H9 (cell line): ENCODE data around the gene OGFOD3. TPM values are rescaled to one million over a fixed set of nuclear protein-coding genes. Genes with fewer than 3 reads are reported as not detected.

Experiments used
- DNase-seq: peaks from one replicate; pipeline ENCODE4 v3.0.0-alpha.2; 2017
- H2AFZ ChIP-seq: one replicate; pipeline ENCODE4 v1.6.1; 2013; ENCODE audit warnings: mild to moderate bottlenecking, low read length, control low read depth, moderate library complexity
- H2AK5ac ChIP-seq: 2 replicates; pipeline ENCODE4 v1.6.1; 2013; ENCODE audit warnings: low read length, control low read depth, mixed read lengths; ENCODE audit not compliant: insufficient read length
- H2BK120ac ChIP-seq: one replicate; pipeline ENCODE4 v1.6.1; 2013; ENCODE audit warnings: low read depth, mild to moderate bottlenecking, low read length, control low read depth, inconsistent platforms; ENCODE audit not compliant: poor library complexity, severe bottlenecking
- H2BK12ac ChIP-seq: 2 replicates; pipeline ENCODE4 v1.6.1; 2013; ENCODE audit warnings: low read length, control low read depth, mixed read lengths, low read depth; ENCODE audit not compliant: insufficient read length
- H2BK15ac ChIP-seq: 2 replicates; pipeline ENCODE4 v1.6.1; 2013; ENCODE audit warnings: low read depth, low read length, control low read depth
- H2BK20ac ChIP-seq: one replicate; pipeline ENCODE4 v1.6.1; 2013; ENCODE audit warnings: low read depth, mild to moderate bottlenecking, low read length, control low read depth, inconsistent platforms; ENCODE audit not compliant: poor library complexity, severe bottlenecking
- H2BK5ac ChIP-seq: 2 replicates; pipeline ENCODE4 v1.6.1; 2013; ENCODE audit warnings: low read length, control low read depth, mixed read lengths; ENCODE audit not compliant: insufficient read length
- H3K14ac ChIP-seq: 2 replicates; pipeline ENCODE4 v1.6.1; 2013; ENCODE audit warnings: low read length, control low read depth; ENCODE audit not compliant: insufficient read depth
- H3K18ac ChIP-seq: 2 replicates; pipeline ENCODE4 v1.6.1; 2013; ENCODE audit warnings: low read depth, mild to moderate bottlenecking, mixed read lengths, low read length, control low read depth; ENCODE audit not compliant: insufficient read length
- H3K23ac ChIP-seq: 2 replicates; pipeline ENCODE4 v1.6.1; 2013; ENCODE audit warnings: low read length, control low read depth, mixed read lengths, low read depth; ENCODE audit not compliant: insufficient read length
- H3K23me2 ChIP-seq: 2 replicates; pipeline ENCODE4 v1.6.1; 2013; ENCODE audit warnings: low read depth, mild to moderate bottlenecking, mixed read lengths, low read length, control low read depth; ENCODE audit not compliant: insufficient read length, poor library complexity, severe bottlenecking
- H3K27ac ChIP-seq: 2 replicates; pipeline ENCODE4 v1.5.1; 2013; ENCODE audit warnings: low read length, control low read depth, mixed read lengths, low read depth; ENCODE audit not compliant: insufficient read length
- H3K27me3 ChIP-seq: 2 replicates; pipeline ENCODE4 v1.6.1; 2013; ENCODE audit warnings: low read length, control low read depth, inconsistent platforms; ENCODE audit not compliant: insufficient read depth
- H3K4ac ChIP-seq: 2 replicates; pipeline ENCODE4 v1.6.1; 2013; ENCODE audit warnings: low read depth, mild to moderate bottlenecking, control low read depth, inconsistent platforms, low read length, moderate library complexity
- H3K4me1 ChIP-seq: 2 replicates; pipeline ENCODE4 v1.6.1; 2013; ENCODE audit warnings: low read length, control low read depth, inconsistent platforms; ENCODE audit not compliant: insufficient read depth
- H3K4me2 ChIP-seq: 2 replicates; pipeline ENCODE4 v1.6.1; 2013; ENCODE audit warnings: low read length, control low read depth, mixed read lengths; ENCODE audit not compliant: insufficient read length, insufficient read depth
- H3K56ac ChIP-seq: 2 replicates; pipeline ENCODE4 v1.6.1; 2013; ENCODE audit warnings: low read depth, mild to moderate bottlenecking, mixed read lengths, low read length, control low read depth; ENCODE audit not compliant: insufficient read length
- H3K79me1 ChIP-seq: 2 replicates; pipeline ENCODE4 v1.6.1; 2013; ENCODE audit warnings: low read depth, mild to moderate bottlenecking, moderate library complexity, low read length, control low read depth, inconsistent platforms; ENCODE audit not compliant: insufficient read depth, poor library complexity, severe bottlenecking
- H3K79me2 ChIP-seq: 2 replicates; pipeline ENCODE4 v1.6.1; 2013; ENCODE audit warnings: low read length, control low read depth, inconsistent platforms; ENCODE audit not compliant: insufficient read depth
- H3K9ac ChIP-seq: 2 replicates; pipeline ENCODE4 v1.6.1; 2013; ENCODE audit warnings: low read length, control low read depth, mixed read lengths; ENCODE audit not compliant: insufficient read length; ENCODE audit errors: extremely low read depth
- H3K9me3 ChIP-seq: one replicate; pipeline ENCODE4 v1.6.1; 2013; ENCODE audit warnings: low read depth, low read length, inconsistent platforms; ENCODE audit not compliant: control insufficient read depth
- H3T11ph ChIP-seq: one replicate; pipeline ENCODE4 v1.6.1; 2013; ENCODE audit warnings: mild to moderate bottlenecking, low read length, control low read depth, inconsistent platforms
- H4K20me1 ChIP-seq: one replicate; pipeline ENCODE4 v1.6.1; 2013; ENCODE audit not compliant: control insufficient read depth, insufficient read length, insufficient read depth
- H4K5ac ChIP-seq: 2 replicates; pipeline ENCODE4 v1.6.1; 2013; ENCODE audit warnings: low read depth, mild to moderate bottlenecking, mixed read lengths, low read length, control low read depth; ENCODE audit not compliant: insufficient read length
- H4K8ac ChIP-seq: replicated peaks from 2 replicates; pipeline ENCODE4 v1.6.1; 2013; ENCODE audit warnings: low read length, control low read depth, mixed read lengths, low read depth; ENCODE audit not compliant: insufficient read length
- H4K91ac ChIP-seq: 2 replicates; pipeline ENCODE4 v1.6.1; 2013; ENCODE audit warnings: low read depth, mild to moderate bottlenecking, moderate library complexity, mixed read lengths, low read length, control low read depth; ENCODE audit not compliant: insufficient read length
- H3K27ac Mint-ChIP-seq, 3 experiments: 2 replicates in 2 of 3; 3 replicates in 1 of 3; pipeline ENCODE4 v1.8.0; 2020 to 2021; ENCODE audit warnings: mixed read lengths in 3 of 3, mild to moderate bottlenecking in 1 of 3, moderate library complexity in 1 of 3
- H3K27me3 Mint-ChIP-seq: 2 replicates; pipeline ENCODE4 v1.8.0; 2021; ENCODE audit warnings: low read depth, mild to moderate bottlenecking, moderate library complexity, mixed read lengths
- H3K36me3 Mint-ChIP-seq, 3 experiments: 2 replicates in 2 of 3; 3 replicates in 1 of 3; pipeline ENCODE4 v1.8.0; 2020 to 2021; ENCODE audit warnings: low read depth in 3 of 3, mixed read lengths in 3 of 3; ENCODE audit not compliant: insufficient read depth in 1 of 3
- H3K4me1 Mint-ChIP-seq, 2 experiments: 2 replicates each; pipeline ENCODE4 v1.8.0; 2020; ENCODE audit warnings: mixed read lengths in 2 of 2
- H3K4me3 Mint-ChIP-seq, 2 experiments: 2 replicates in 1 of 2; 3 replicates in 1 of 2; pipeline ENCODE4 v1.8.0; 2020 to 2021; ENCODE audit warnings: mild to moderate bottlenecking in 2 of 2, mixed read lengths in 2 of 2, moderate library complexity in 1 of 2
- H3K9me3 Mint-ChIP-seq, 2 experiments: 2 replicates in 1 of 2; 3 replicates in 1 of 2; pipeline ENCODE4 v1.8.0; 2020; ENCODE audit warnings: mild to moderate bottlenecking in 2 of 2, mixed read lengths in 2 of 2, moderate library complexity in 1 of 2
- CTCF ChIP-seq: fragments of 200-600 bp; sonication (generic); conservative IDR thresholded peaks from 3 replicates; pipeline ENCODE4 v1.8.0; 2021; ENCODE audit warnings: antibody characterized with exemption, mild to moderate bottlenecking
- WGBS: extraction: QIAGEN DNeasy Blood & Tissue Kit; methylation state at CpG from one replicate; pipeline ENCODE4 v1.1.7; 2013; ENCODE audit warnings: missing lambda C conversion rate, low lambda C conversion rate, mixed read lengths; ENCODE audit not compliant: insufficient read length; ENCODE audit errors: extremely low coverage; 5-methylcytosine and 5-hydroxymethylcytosine counted together
- total RNA-seq: library from RNA; stranded (reverse); gene quantifications from 2 replicates; pipeline ENCODE4 v1.2.1, GENCODE V29; 2021

Gene OGFOD3
- total RNA-seq, 1 experiment from 2014 or later: 27.8 TPM

- no peak overlapping the region for H3T11ph ChIP-seq
- peaks cover 2% of the 10 kb centered on the region for H3K23me2 ChIP-seq
- no peak overlapping the region for H3K18ac ChIP-seq
- no peak overlapping the region for H4K5ac ChIP-seq
- no CpG with 5 or more reads among the region's 5 CpGs for WGBS
- H4K20me1 ChIP-seq: no peaks in the 10 kb centered on the region
- H2BK120ac ChIP-seq: no peak overlapping the region
- H4K91ac ChIP-seq: no peak overlapping the region
- Mint-ChIP-seq H3K9me3 (peaks cover 14 to 15% of the 10 kb centered on the region in 2 experiments), H3K36me3 (peaks cover 3 to 8% (median 6%) of the 10 kb centered on the region in 3 experiments; a peak in 5 of 7 replicates), H3K27ac (no peak overlapping the region), H3K4me3 (no peak overlapping the region), H3K27me3 (peaks cover 51% of the 10 kb centered on the region), H3K4me1 (peaks cover 13 to 20% of the 10 kb centered on the region in 2 experiments)
- H3K14ac ChIP-seq: no peak overlapping the region
- H3K27ac ChIP-seq: no peak overlapping the region
- H3K27me3 ChIP-seq: no peaks in the 10 kb centered on the region; the same call in 1 of the 2 replicates
- H2AFZ ChIP-seq: no peak overlapping the region
- no peak overlapping the region for H2BK5ac ChIP-seq
- H2AK5ac ChIP-seq: no peak overlapping the region
- no peak overlapping the region for H2BK15ac ChIP-seq
- H3K4me1 ChIP-seq: no peaks in the 10 kb centered on the region
- no peak for DNase-seq
- no peaks in the 10 kb centered on the region for H3K9me3 ChIP-seq
- no peak overlapping the region for H3K4me2 ChIP-seq
- H4K8ac ChIP-seq: no peak overlapping the region
- H3K79me2 ChIP-seq: no peaks in the 10 kb centered on the region
- no peak overlapping the region for H3K9ac ChIP-seq
- H3K56ac ChIP-seq: no peak overlapping the region
- H3K4ac ChIP-seq: no peak overlapping the region
- H3K79me1 ChIP-seq: no peaks in the 10 kb centered on the region
- no peak overlapping the region for H2BK12ac ChIP-seq
- no peak overlapping the region for H3K23ac ChIP-seq
- no peak overlapping the region for H2BK20ac ChIP-seq
- TF ChIP-seq CTCF: no peak
Measured at GRCh38 chr17:82343560-82343959, 74.8 kb downstream of the OGFOD3 start.
